ENCODE measurements around the gene ICAM4. TPM values are rescaled to one million over a fixed set of nuclear protein-coding genes. Genes with fewer than 3 reads are reported as not detected.

ICAM4 gene
- total and polyA plus RNA-seq, 7 experiments from 2014 or later: 0.40 to 3.7 (median 0.73) TPM

Other genes starting within 250 kb of the ICAM4 start
- 100 to 1,000 TPM in 3 of 5 experiments, 10 to 100 TPM in 2; 67.8 to 112 (median 102) TPM for gene SHFL, start 200.6 kb upstream of the ICAM4 start, total RNA-seq
- gene SHFL, start 200.6 kb upstream of the ICAM4 start, polyA plus RNA-seq: 10 to 100 TPM; 37.0 to 52.0 TPM
- gene ANGPTL6, start 184.3 kb upstream of the ICAM4 start, total RNA-seq: 1 to 10 TPM in 3 of 5 experiments, under 1 TPM in 2; 0.68 to 1.7 (median 1.0) TPM
- gene ANGPTL6, start 184.3 kb upstream of the ICAM4 start, polyA plus RNA-seq: under 1 TPM; 0.23 to 0.48 TPM
- gene PPAN, start 180.6 kb upstream of the ICAM4 start, total RNA-seq: 100 to 1,000 TPM in 4 of 5 experiments, 10 to 100 TPM in 1; 87.6 to 122 (median 109) TPM
- 10 to 100 TPM; 24.9 to 46.6 TPM for gene PPAN, start 180.6 kb upstream of the ICAM4 start, polyA plus RNA-seq
- gene P2RY11, start 175.3 kb upstream of the ICAM4 start, total RNA-seq: 10 to 100 TPM; 41.0 to 89.3 (median 58.9) TPM
- 1 to 10 TPM; 2.7 to 3.1 TPM for gene P2RY11, start 175.3 kb upstream of the ICAM4 start, polyA plus RNA-seq
- 100 to 1,000 TPM; 242 to 356 (median 328) TPM for gene EIF3G, start 167.1 kb upstream of the ICAM4 start, total RNA-seq
- gene EIF3G, start 167.1 kb upstream of the ICAM4 start, polyA plus RNA-seq: 100 to 1,000 TPM; 240 to 294 TPM
- gene DNMT1, start 92.0 kb upstream of the ICAM4 start, total RNA-seq: 100 to 1,000 TPM; 175 to 334 (median 194) TPM
- gene DNMT1, start 92.0 kb upstream of the ICAM4 start, polyA plus RNA-seq: 100 to 1,000 TPM; 113 to 153 TPM
- 1 to 10 TPM; 3.4 to 6.8 (median 5.2) TPM for gene S1PR2, start 55.6 kb upstream of the ICAM4 start, total RNA-seq
- under 1 TPM; 0.64 to 0.81 TPM for gene S1PR2, start 55.6 kb upstream of the ICAM4 start, polyA plus RNA-seq
- gene MRPL4, start 34.7 kb upstream of the ICAM4 start, total RNA-seq: 10 to 100 TPM; 36.8 to 70.5 (median 43.0) TPM
- 10 to 100 TPM; 24.9 to 34.1 TPM for gene MRPL4, start 34.7 kb upstream of the ICAM4 start, polyA plus RNA-seq
- 10 to 100 TPM in 3 of 5 experiments, 1 to 10 TPM in 2; 3.6 to 47.2 (median 16.3) TPM for gene ICAM1, start 15.8 kb upstream of the ICAM4 start, total RNA-seq
- 1 to 10 TPM; 1.2 to 3.9 TPM for gene ICAM1, start 15.8 kb upstream of the ICAM4 start, polyA plus RNA-seq
- 1 to 10 TPM in 1 of 5 experiments, under 1 TPM in 2, not detected in 2; 0.46 to 2.4 (median 0.48) TPM for gene ICAM5, start 3.0 kb downstream of the ICAM4 start, total RNA-seq
- gene ICAM5, start 3.0 kb downstream of the ICAM4 start, polyA plus RNA-seq: not detected
- gene ZGLP1, start 22.9 kb downstream of the ICAM4 start, total RNA-seq: 10 to 100 TPM in 1 of 5 experiments, 1 to 10 TPM in 4; 1.2 to 11.4 (median 6.2) TPM
- gene ZGLP1, start 22.9 kb downstream of the ICAM4 start, polyA plus RNA-seq: under 1 TPM in 1 of 2 donors, not detected in 1; 0.22 TPM
- gene FDX2, start 29.1 kb downstream of the ICAM4 start, total RNA-seq: 10 to 100 TPM in 2 of 5 experiments, 1 to 10 TPM in 3; 5.7 to 10.5 (median 9.3) TPM
- 10 to 100 TPM; 18.3 to 19.4 TPM for gene FDX2, start 29.1 kb downstream of the ICAM4 start, polyA plus RNA-seq
- 10 to 100 TPM; 43.2 to 81.1 (median 50.2) TPM for gene RAVER1, start 46.6 kb downstream of the ICAM4 start, total RNA-seq
- gene RAVER1, start 46.6 kb downstream of the ICAM4 start, polyA plus RNA-seq: 10 to 100 TPM; 15.6 to 31.9 TPM
- 100 to 1,000 TPM; 165 to 202 (median 189) TPM for gene ICAM3, start 52.7 kb downstream of the ICAM4 start, total RNA-seq
- 100 to 1,000 TPM; 229 to 244 TPM for gene ICAM3, start 52.7 kb downstream of the ICAM4 start, polyA plus RNA-seq
- 100 to 1,000 TPM; 224 to 346 (median 284) TPM for gene TYK2, start 93.6 kb downstream of the ICAM4 start, total RNA-seq
- gene TYK2, start 93.6 kb downstream of the ICAM4 start, polyA plus RNA-seq: 10 to 100 TPM; 45.4 to 55.6 TPM
- 100 to 1,000 TPM; 169 to 229 (median 180) TPM for gene CDC37, start 116.6 kb downstream of the ICAM4 start, total RNA-seq
- gene CDC37, start 116.6 kb downstream of the ICAM4 start, polyA plus RNA-seq: 10 to 100 TPM; 62.8 to 99.2 TPM
- 10 to 100 TPM in 2 of 5 experiments, 1 to 10 TPM in 2, under 1 TPM in 1; 0.59 to 51.8 (median 5.0) TPM for gene PDE4A, start 133.6 kb downstream of the ICAM4 start, total RNA-seq
- 1 to 10 TPM in 1 of 2 donors, under 1 TPM in 1; 0.47 to 2.0 TPM for gene PDE4A, start 133.6 kb downstream of the ICAM4 start, polyA plus RNA-seq
- gene KEAP1, start 216.4 kb downstream of the ICAM4 start, total RNA-seq: 10 to 100 TPM; 12.9 to 83.6 (median 31.4) TPM
- gene KEAP1, start 216.4 kb downstream of the ICAM4 start, polyA plus RNA-seq: 10 to 100 TPM; 21.9 to 37.7 TPM
- gene S1PR5, start 230.5 kb downstream of the ICAM4 start, total RNA-seq: 10 to 100 TPM in 1 of 5 experiments, 1 to 10 TPM in 1, under 1 TPM in 2, not detected in 1; 0.51 to 22.0 (median 3.5) TPM
- gene S1PR5, start 230.5 kb downstream of the ICAM4 start, polyA plus RNA-seq: under 1 TPM; 0.53 to 0.55 TPM

Measured in naive thymus-derived CD4-positive, alpha-beta T cell (primary cell).